Stomach (tissue), 4 donors: ENCODE results near the gene ISG20.

Source experiments
- EP300 ChIP-seq: sonication (generic); formaldehyde crosslinking; IDR thresholded peaks from one replicate; pipeline ENCODE4 v1.6.1; 2017; ENCODE audit warnings: antibody characterized with exemption
- POLR2A ChIP-seq, 4 donors: fragments of 450-650 bp; IDR thresholded peaks; one replicate each; pipeline ENCODE4 v1.6.1; 2016; ENCODE audit warnings: antibody characterized with exemption in 4 of 4, control low read depth in 2 of 4, mild to moderate bottlenecking in 1 of 4, moderate library complexity in 1 of 4

GRCh38 chr15:88653200-88654064 is 14.6 kb downstream of the ISG20 start:
- TF ChIP-seq POLR2A (IDR thresholded peaks at IDR 0.05) = no peak
- no peak for TF ChIP-seq EP300
